Hepatocyte (in vitro differentiated cells): ENCODE measurements around the gene SYT3. TPM values are rescaled to one million over a fixed set of nuclear protein-coding genes. Genes with fewer than 3 reads are reported as not detected.

ENCODE experiments used
- DNase-seq: peaks from one replicate; pipeline ENCODE4 v3.0.0-alpha.2; 2016; ENCODE audit warnings: low spot score
- H2AFZ ChIP-seq: fragments of 200-600 bp; sonication (generic); 2 replicates; pipeline ENCODE4 v1.6.0; 2016; ENCODE audit warnings: antibody characterized with exemption, mild to moderate bottlenecking
- H3K27ac ChIP-seq: fragments of 200-600 bp; sonication (generic); 2 replicates; pipeline ENCODE4 v1.5.1; 2016; ENCODE audit warnings: mild to moderate bottlenecking
- H3K27me3 ChIP-seq: fragments of 200-600 bp; sonication (generic); 2 replicates; pipeline ENCODE4 v1.6.1; 2016
- H3K36me3 ChIP-seq: fragments of 200-600 bp; sonication (generic); replicated peaks from 2 replicates; pipeline ENCODE4 v1.5.1; 2016; ENCODE audit warnings: low read depth; ENCODE audit not compliant: insufficient read depth
- H3K4me1 ChIP-seq: fragments of 200-600 bp; sonication (generic); 2 replicates; pipeline ENCODE4 v1.5.1; 2016; ENCODE audit warnings: mild to moderate bottlenecking, moderate library complexity; ENCODE audit not compliant: insufficient read depth
- H3K4me2 ChIP-seq: fragments of 200-600 bp; sonication (generic); 2 replicates; pipeline ENCODE4 v1.6.0; 2016
- H3K4me3 ChIP-seq: fragments of 200-600 bp; sonication (generic); 2 replicates; pipeline ENCODE4 v1.5.1; 2016; ENCODE audit warnings: mild to moderate bottlenecking
- H3K79me2 ChIP-seq: fragments of 200-600 bp; sonication (generic); 2 replicates; pipeline ENCODE4 v1.6.0; 2017; ENCODE audit warnings: mild to moderate bottlenecking
- H3K9me2 ChIP-seq: fragments of 200-600 bp; sonication (generic); replicated peaks from 2 replicates; pipeline ENCODE4 v1.6.0; 2017; ENCODE audit warnings: mild to moderate bottlenecking; ENCODE audit not compliant: insufficient read depth
- H3K9me3 ChIP-seq: fragments of 200-600 bp; sonication (generic); 2 replicates; pipeline ENCODE4 v1.5.1; 2016; ENCODE audit warnings: low read depth, mild to moderate bottlenecking
- H4K20me1 ChIP-seq: fragments of 200-600 bp; sonication (generic); 2 replicates; pipeline ENCODE4 v1.6.0; 2016; ENCODE audit warnings: mild to moderate bottlenecking; ENCODE audit not compliant: insufficient read depth, poor library complexity, severe bottlenecking
- EZH2 ChIP-seq: fragments of 200-600 bp; sonication (generic); IDR thresholded peaks from 2 replicates; pipeline ENCODE4 v1.6.1; 2016; ENCODE audit warnings: antibody characterized with exemption, mild to moderate bottlenecking, borderline replicate concordance
- EZH2phosphoT487 ChIP-seq: fragments of 200-600 bp; sonication (generic); IDR thresholded peaks from one replicate; pipeline ENCODE4 v1.6.1; 2018; ENCODE audit warnings: antibody characterized with exemption, mild to moderate bottlenecking, low read depth, moderate library complexity; ENCODE audit not compliant: unreplicated experiment, severe bottlenecking
- WGBS: methylation state at CpG from one replicate; pipeline ENCODE4 v1.1.6; 2016; ENCODE audit warnings: low lambda C conversion rate; ENCODE audit errors: missing lambda C conversion rate; 5-methylcytosine and 5-hydroxymethylcytosine counted together
- polyA plus RNA-seq: library from polyadenylated mRNA; unstranded; fragments of >200 nt; fragmentation: Nextera tagmentation; extraction: Ambion mirVana; gene quantifications from 2 replicates; pipeline ENCODE4 v1.2.1, GENCODE V29; 2016
- total RNA-seq: library from RNA; depleted of rRNA; stranded (reverse); fragments of >200 nt; gene quantifications from 2 replicates; pipeline ENCODE4 v1.2.3, GENCODE V29; 2014
- TF ChIP-seq, protein P1 (sequence below): fragments of 200-600 bp; sonication (generic); IDR thresholded peaks from 2 replicates; pipeline ENCODE4 v1.5.1; 2016; ENCODE audit warnings: antibody characterized with exemption, mild to moderate bottlenecking; ENCODE audit not compliant: poor library complexity

The SYT3 gene
- total and polyA plus RNA-seq, 2 experiments from 2014 or later = 1.5 to 2.2 TPM

DNA sequence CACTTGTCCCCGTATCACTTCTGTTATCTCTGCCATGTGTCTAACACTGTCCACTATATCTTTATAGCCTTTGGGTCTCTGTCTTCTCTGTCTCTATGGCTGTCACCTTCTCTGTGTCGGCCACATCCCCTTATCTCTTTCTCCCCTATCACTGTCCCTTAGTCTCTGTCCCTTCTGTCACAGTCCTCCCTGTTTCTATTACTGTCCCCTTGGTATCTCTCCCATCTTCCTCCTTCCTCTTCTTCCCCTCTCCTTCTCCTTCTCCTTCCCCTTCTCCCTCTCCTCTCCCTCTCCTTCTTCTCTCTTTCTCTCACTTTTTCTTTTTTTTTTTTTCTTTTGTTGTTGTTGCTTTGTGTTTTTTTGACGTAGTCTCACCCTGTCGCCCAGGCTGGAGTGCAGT, 36.7 kb downstream of the SYT3 start:
- Histone ChIP-seq H3K4me1 (no peaks in the 10 kb centered on the region), H3K4me2 (no peak overlapping the region), H3K27me3 (peaks cover 49% of the 10 kb centered on the region), H3K27ac (no peak overlapping the region), H4K20me1 (no peaks in the 10 kb centered on the region), H3K4me3 (no peak overlapping the region), H3K79me2 (no peaks in the 10 kb centered on the region), H3K36me3 (no peaks in the 10 kb centered on the region), H3K9me2 (no peaks in the 10 kb centered on the region), H2AFZ (no peak overlapping the region), H3K9me3 (no peaks in the 10 kb centered on the region)
- WGBS = 92% methylated on average over 4 of the region's 4 CpGs
- TF ChIP-seq EZH2 (no peak), EZH2phosphoT487 (no peak)
- TF ChIP-seq, protein P1, sequence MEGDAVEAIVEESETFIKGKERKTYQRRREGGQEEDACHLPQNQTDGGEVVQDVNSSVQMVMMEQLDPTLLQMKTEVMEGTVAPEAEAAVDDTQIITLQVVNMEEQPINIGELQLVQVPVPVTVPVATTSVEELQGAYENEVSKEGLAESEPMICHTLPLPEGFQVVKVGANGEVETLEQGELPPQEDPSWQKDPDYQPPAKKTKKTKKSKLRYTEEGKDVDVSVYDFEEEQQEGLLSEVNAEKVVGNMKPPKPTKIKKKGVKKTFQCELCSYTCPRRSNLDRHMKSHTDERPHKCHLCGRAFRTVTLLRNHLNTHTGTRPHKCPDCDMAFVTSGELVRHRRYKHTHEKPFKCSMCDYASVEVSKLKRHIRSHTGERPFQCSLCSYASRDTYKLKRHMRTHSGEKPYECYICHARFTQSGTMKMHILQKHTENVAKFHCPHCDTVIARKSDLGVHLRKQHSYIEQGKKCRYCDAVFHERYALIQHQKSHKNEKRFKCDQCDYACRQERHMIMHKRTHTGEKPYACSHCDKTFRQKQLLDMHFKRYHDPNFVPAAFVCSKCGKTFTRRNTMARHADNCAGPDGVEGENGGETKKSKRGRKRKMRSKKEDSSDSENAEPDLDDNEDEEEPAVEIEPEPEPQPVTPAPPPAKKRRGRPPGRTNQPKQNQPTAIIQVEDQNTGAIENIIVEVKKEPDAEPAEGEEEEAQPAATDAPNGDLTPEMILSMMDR = no peak
- DNase-seq = no peak

DNA sequence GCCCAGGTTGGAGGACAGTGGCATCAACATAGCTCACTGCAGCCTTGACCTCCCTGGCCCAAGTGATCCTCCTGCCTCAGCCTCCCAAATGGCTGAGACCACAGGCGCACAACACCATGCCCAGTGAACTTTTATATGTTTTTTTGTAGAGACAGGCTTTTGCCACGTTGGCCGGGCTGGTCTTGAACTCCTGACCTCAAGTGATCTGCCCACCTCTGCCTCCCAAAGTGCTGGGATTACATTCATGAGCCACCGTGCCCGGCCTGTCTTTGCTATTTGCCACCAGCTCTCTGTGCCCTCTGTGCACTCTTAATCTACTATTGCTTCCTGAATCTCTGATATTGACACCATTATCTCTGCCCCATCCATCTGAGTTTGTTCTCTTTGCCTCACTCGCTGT, 37.2 kb downstream of the SYT3 start:
- no peaks in the 10 kb centered on the region for H3K79me2 ChIP-seq
- H3K4me2 ChIP-seq = no peak overlapping the region
- H4K20me1 ChIP-seq = no peaks in the 10 kb centered on the region
- no peaks in the 10 kb centered on the region for H3K9me2 ChIP-seq
- no peak overlapping the region for H3K4me3 ChIP-seq
- 69% methylated on average over 6 of the region's 6 CpGs for WGBS
- H3K27me3 ChIP-seq = peaks cover 48% of the 10 kb centered on the region
- no peak for DNase-seq
- TF ChIP-seq EZH2 = no peak
- TF ChIP-seq, protein P1 = no peak
- no peak for TF ChIP-seq EZH2phosphoT487
- no peaks in the 10 kb centered on the region for H3K36me3 ChIP-seq
- no peaks in the 10 kb centered on the region for H3K4me1 ChIP-seq
- no peaks in the 10 kb centered on the region for H3K9me3 ChIP-seq
- no peak overlapping the region for H2AFZ ChIP-seq
- no peak overlapping the region for H3K27ac ChIP-seq

- no peak for DNase-seq
- Histone ChIP-seq H3K36me3 (no peaks in the 10 kb centered on the region), H3K27ac (no peak overlapping the region), H4K20me1 (no peaks in the 10 kb centered on the region), H3K4me2 (no peak overlapping the region), H3K4me1 (no peaks in the 10 kb centered on the region), H3K4me3 (no peak overlapping the region), H3K79me2 (no peaks in the 10 kb centered on the region), H3K9me2 (no peaks in the 10 kb centered on the region), H3K9me3 (no peaks in the 10 kb centered on the region), H2AFZ (no peak overlapping the region), H3K27me3 (peaks cover 43% of the 10 kb centered on the region)
- WGBS = 85% methylated on average over 5 of the region's 5 CpGs
- TF ChIP-seq, protein P1 = no peak
- TF ChIP-seq EZH2 = no peak
- no peak for TF ChIP-seq EZH2phosphoT487
These were observed 37.6 kb downstream of the SYT3 start for GRCh38 chr19:50602089-50602422.
